ENCODE data around the gene CAMK4. TPM values are rescaled to one million over a fixed set of nuclear protein-coding genes. Genes with fewer than 3 reads are reported as not detected.

Gene CAMK4
- total RNA-seq, 1 experiment from 2014 or later, result not detected

DNA sequence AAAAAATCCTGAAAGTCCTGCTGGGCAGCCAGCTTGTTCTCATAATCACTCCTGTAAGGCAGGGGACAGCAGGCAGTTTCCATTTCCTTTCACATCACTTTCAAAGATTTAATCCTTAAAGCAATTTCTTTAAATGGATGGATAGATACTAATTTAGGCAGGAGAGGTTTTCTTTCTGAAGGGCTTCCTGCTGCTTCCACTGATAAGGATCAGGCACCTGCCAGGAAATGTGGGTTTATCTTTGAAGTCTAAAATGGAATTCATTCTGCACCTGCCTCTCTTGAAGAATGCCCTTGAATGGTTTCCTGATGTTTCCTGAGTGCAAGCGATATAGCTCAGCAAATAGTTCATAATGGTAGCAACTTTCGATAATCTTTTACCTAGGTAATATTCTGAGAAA, 223.6 kb downstream of the CAMK4 start:
- H3K36me3 ChIP-seq (ENCODE audit: low read depth), result no peaks in the 10 kb centered on the region
- H3K79me2 ChIP-seq (ENCODE audit: low read depth), result no peaks in the 10 kb centered on the region
- H3K9me2 ChIP-seq (ENCODE audit: insufficient read depth), result no peaks in the 10 kb centered on the region
- no peak overlapping the region for H3K4me2 ChIP-seq
- H3K4me1 ChIP-seq (replicated peaks; ENCODE audit: insufficient read depth), result no peaks in the 10 kb centered on the region
- H3K9me3 ChIP-seq (ENCODE audit: insufficient read depth, low read depth), result no peaks in the 10 kb centered on the region
- TF ChIP-seq EZH2 (IDR thresholded peaks at IDR 0.05; ENCODE audit: low read depth), result no peak
- TF ChIP-seq, protein P1, sequence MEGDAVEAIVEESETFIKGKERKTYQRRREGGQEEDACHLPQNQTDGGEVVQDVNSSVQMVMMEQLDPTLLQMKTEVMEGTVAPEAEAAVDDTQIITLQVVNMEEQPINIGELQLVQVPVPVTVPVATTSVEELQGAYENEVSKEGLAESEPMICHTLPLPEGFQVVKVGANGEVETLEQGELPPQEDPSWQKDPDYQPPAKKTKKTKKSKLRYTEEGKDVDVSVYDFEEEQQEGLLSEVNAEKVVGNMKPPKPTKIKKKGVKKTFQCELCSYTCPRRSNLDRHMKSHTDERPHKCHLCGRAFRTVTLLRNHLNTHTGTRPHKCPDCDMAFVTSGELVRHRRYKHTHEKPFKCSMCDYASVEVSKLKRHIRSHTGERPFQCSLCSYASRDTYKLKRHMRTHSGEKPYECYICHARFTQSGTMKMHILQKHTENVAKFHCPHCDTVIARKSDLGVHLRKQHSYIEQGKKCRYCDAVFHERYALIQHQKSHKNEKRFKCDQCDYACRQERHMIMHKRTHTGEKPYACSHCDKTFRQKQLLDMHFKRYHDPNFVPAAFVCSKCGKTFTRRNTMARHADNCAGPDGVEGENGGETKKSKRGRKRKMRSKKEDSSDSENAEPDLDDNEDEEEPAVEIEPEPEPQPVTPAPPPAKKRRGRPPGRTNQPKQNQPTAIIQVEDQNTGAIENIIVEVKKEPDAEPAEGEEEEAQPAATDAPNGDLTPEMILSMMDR (conservative IDR thresholded peaks at IDR 0.05), result no peak
- ChIA-PET CTCF (no interaction called here), POLR2A (ENCODE audit: unreplicated experiment) (no interaction called here)
- no peaks in the 10 kb centered on the region for H4K20me1 ChIP-seq (ENCODE audit: insufficient read depth)
- H3K4me3 ChIP-seq, result no peak overlapping the region
- H2AFZ ChIP-seq, result no peak overlapping the region
- intact Hi-C loops (cut with micrococcal nuclease; ENCODE audit: unreplicated experiment), result no loop called here
- no peak overlapping the region for H3K27ac ChIP-seq
- no peaks in the 10 kb centered on the region for H3F3A ChIP-seq (ENCODE audit: insufficient read depth, low read depth)
- DNase-seq, result no peak
- no TSS peak for BruUV-seq (replicated peaks)
- peaks cover 4% of the 10 kb centered on the region; the same call in 1 of the 2 replicates for H3K27me3 ChIP-seq (ENCODE audit: insufficient read depth, low read depth)

GRCh38 chr5:111453295-111453694, 229.1 kb downstream of the CAMK4 start:
- H3K9me3 ChIP-seq (ENCODE audit: insufficient read depth, low read depth), result no peaks in the 10 kb centered on the region
- intact Hi-C loops (cut with micrococcal nuclease; ENCODE audit: unreplicated experiment), result no loop called here
- TF ChIP-seq EZH2 (IDR thresholded peaks at IDR 0.05; ENCODE audit: low read depth), result no peak
- TF ChIP-seq, protein P1 (conservative IDR thresholded peaks at IDR 0.05), result no peak
- no TSS peak for BruUV-seq (replicated peaks)
- H3K4me2 ChIP-seq, result no peak overlapping the region
- no peak overlapping the region for H2AFZ ChIP-seq
- no peak overlapping the region for H3K27ac ChIP-seq
- H3K4me1 ChIP-seq (replicated peaks; ENCODE audit: insufficient read depth), result no peaks in the 10 kb centered on the region
- no peaks in the 10 kb centered on the region for H3K9me2 ChIP-seq (ENCODE audit: insufficient read depth)
- CTCF ChIA-PET, result no interaction called here
- H3K36me3 ChIP-seq (ENCODE audit: low read depth), result no peaks in the 10 kb centered on the region
- no peaks in the 10 kb centered on the region for H3F3A ChIP-seq (ENCODE audit: insufficient read depth, low read depth)
- no peak overlapping the region for H3K4me3 ChIP-seq
- no peaks in the 10 kb centered on the region for H3K27me3 ChIP-seq (ENCODE audit: insufficient read depth, low read depth)
- DNase-seq, result no peak
- no peaks in the 10 kb centered on the region for H3K79me2 ChIP-seq (ENCODE audit: low read depth)
- POLR2A ChIA-PET (ENCODE audit: unreplicated experiment), result no interaction called here
- H4K20me1 ChIP-seq (ENCODE audit: insufficient read depth), result no peaks in the 10 kb centered on the region

- no peaks in the 10 kb centered on the region for H3K79me2 ChIP-seq (ENCODE audit: low read depth)
- no peaks in the 10 kb centered on the region for H3F3A ChIP-seq (ENCODE audit: insufficient read depth, low read depth)
- no peak for TF ChIP-seq EZH2 (IDR thresholded peaks at IDR 0.05; ENCODE audit: low read depth)
- TF ChIP-seq, protein P1 (conservative IDR thresholded peaks at IDR 0.05), result no peak
- ChIA-PET CTCF (no interaction called here), POLR2A (ENCODE audit: unreplicated experiment) (no interaction called here)
- no peaks in the 10 kb centered on the region for H3K27me3 ChIP-seq (ENCODE audit: insufficient read depth, low read depth)
- no peak for DNase-seq
- H3K4me2 ChIP-seq, result no peak overlapping the region
- H3K9me2 ChIP-seq (ENCODE audit: insufficient read depth), result no peaks in the 10 kb centered on the region
- no peaks in the 10 kb centered on the region for H3K4me1 ChIP-seq (replicated peaks; ENCODE audit: insufficient read depth)
- H3K9me3 ChIP-seq (ENCODE audit: insufficient read depth, low read depth), result no peaks in the 10 kb centered on the region
- H3K27ac ChIP-seq, result no peak overlapping the region
- H3K4me3 ChIP-seq, result no peak overlapping the region
- no TSS peak for BruUV-seq (replicated peaks)
- H4K20me1 ChIP-seq (ENCODE audit: insufficient read depth), result no peaks in the 10 kb centered on the region
- intact Hi-C loops (cut with micrococcal nuclease; ENCODE audit: unreplicated experiment), result no loop called here
- H3K36me3 ChIP-seq (ENCODE audit: low read depth), result no peaks in the 10 kb centered on the region
- H2AFZ ChIP-seq, result no peak overlapping the region
Measured at GRCh38 chr5:111453747-111454146, 229.6 kb downstream of the CAMK4 start.

All from PC-9 (cell line).